Peyer's patch (tissue), 4 donors: Measurements from ENCODE around the gene MMP14.

ENCODE experiments used
- POLR2A ChIP-seq, 2 donors: fragments of 450-650 bp; IDR thresholded peaks; one replicate each; pipeline ENCODE4 v1.5.1; 2017; ENCODE audit warnings: antibody characterized with exemption in 2 of 2, mild to moderate bottlenecking in 2 of 2, moderate library complexity in 2 of 2
- TF ChIP-seq, protein P1 (sequence below), 6 experiments: fragments of 450-650 bp in 4 of 6; fragments of 200-600 bp in 2 of 6; sonication (generic) in 1 of 6; IDR thresholded peaks; one replicate each; pipeline ENCODE4 v1.5.1; 2017 to 2019; ENCODE audit warnings: antibody characterized with exemption in 6 of 6, mild to moderate bottlenecking in 3 of 6, moderate library complexity in 1 of 6

DNA sequence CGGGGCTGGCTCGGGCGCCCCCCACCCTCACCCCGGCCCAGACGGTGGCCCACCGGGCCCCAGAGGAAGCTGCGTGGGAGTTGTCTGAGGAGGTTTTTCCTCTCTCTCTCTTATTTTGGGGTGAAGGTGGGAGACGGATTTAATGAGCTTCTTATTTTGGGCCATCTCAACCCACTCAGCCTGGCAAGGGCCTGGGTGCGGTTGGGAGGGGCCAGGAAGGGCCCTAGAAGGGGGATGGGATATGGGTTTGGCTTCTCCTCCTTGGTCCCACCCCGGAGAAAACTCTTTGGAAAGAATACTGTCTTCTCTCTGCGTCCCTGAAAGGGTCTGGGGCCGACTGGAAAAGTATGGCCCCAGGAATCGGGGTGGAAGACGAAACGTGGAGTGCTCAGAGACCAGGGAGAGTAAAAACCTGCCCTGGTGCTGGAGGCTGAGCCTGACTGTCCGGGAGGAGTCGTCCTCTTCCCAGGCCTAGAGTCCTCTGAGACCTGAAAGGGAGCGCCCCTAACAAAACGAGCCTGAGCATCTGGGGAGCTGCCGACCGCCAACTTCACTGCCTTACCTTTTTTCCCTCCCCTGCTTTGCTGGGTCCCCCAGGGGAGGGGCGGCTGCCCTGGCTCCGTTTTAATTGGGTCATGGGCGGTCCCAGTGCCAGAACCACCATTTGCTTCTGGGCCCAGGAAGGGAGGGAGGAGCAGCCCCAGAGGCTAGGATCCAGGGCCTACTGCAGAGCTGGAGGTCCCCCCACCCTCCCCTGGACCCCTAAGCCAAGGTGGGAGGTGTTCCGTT, 1.6 kb downstream of the MMP14 start:
- TF ChIP-seq, protein P1, sequence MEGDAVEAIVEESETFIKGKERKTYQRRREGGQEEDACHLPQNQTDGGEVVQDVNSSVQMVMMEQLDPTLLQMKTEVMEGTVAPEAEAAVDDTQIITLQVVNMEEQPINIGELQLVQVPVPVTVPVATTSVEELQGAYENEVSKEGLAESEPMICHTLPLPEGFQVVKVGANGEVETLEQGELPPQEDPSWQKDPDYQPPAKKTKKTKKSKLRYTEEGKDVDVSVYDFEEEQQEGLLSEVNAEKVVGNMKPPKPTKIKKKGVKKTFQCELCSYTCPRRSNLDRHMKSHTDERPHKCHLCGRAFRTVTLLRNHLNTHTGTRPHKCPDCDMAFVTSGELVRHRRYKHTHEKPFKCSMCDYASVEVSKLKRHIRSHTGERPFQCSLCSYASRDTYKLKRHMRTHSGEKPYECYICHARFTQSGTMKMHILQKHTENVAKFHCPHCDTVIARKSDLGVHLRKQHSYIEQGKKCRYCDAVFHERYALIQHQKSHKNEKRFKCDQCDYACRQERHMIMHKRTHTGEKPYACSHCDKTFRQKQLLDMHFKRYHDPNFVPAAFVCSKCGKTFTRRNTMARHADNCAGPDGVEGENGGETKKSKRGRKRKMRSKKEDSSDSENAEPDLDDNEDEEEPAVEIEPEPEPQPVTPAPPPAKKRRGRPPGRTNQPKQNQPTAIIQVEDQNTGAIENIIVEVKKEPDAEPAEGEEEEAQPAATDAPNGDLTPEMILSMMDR (IDR thresholded peaks at IDR 0.05) = no peak
- TF ChIP-seq POLR2A (IDR thresholded peaks at IDR 0.05) = no peak
